ENCODE measurements around the gene PIP5K1B. TPM values are rescaled to one million over a fixed set of nuclear protein-coding genes. Genes with fewer than 3 reads are reported as not detected.

The PIP5K1B gene
- total and polyA plus RNA-seq, 2 donors (not counting 3 experiments of a cell fraction or from before 2014, with no cell fraction given), result 0.27 TPM; not detected in 1

DNA sequence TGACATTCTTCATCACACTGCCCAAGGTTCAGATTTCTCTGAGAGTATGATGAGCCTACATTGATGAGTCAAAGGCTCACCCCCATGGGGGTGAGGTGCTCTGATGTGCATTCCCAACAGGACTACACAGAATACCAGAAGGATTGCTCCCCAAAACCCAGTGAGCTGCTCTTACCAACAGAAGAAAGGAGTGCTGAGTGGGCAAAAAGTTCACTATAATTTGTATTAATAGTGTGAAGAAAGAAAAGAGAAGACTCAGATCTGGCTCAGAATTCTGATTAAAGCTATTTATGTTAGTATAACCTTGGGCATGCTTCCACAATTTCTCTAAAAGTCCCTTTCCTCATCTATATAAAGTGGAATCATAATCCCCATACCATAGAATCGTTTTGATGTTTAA, 262.8 kb downstream of the PIP5K1B start:
- no peak overlapping the region for H2AFZ ChIP-seq (ENCODE audit: low read depth, low read length)
- POLR2A ChIA-PET, result no interaction called here
- FAIRE-seq (no peak), DNase-seq (ENCODE audit: low read depth, low spot score) (no peak)
- H3K4me1 ChIP-seq (ENCODE audit: control insufficient read depth, extremely low read depth, insufficient read depth, low read length), result no peaks in the 10 kb centered on the region
- no peaks in the 10 kb centered on the region for H3K36me3 ChIP-seq (ENCODE audit: control insufficient read depth in 2 of 2, extremely low read depth in 1 of 2, insufficient read depth in 2 of 2, low read length in 2 of 2)
- H4K20me1 ChIP-seq (replicated peaks; ENCODE audit: control insufficient read depth, extremely low read depth, insufficient read depth, low read length), result no peaks in the 10 kb centered on the region
- no peaks in the 10 kb centered on the region for H3K79me2 ChIP-seq (ENCODE audit: control insufficient read depth, insufficient read depth, low read length)
- H3K4me2 ChIP-seq (ENCODE audit: insufficient read depth, low read length), result no peak overlapping the region
- no peak overlapping the region for H3K27ac ChIP-seq (ENCODE audit: insufficient read depth, low read depth, low read length)
- no TSS peak for BruUV-seq (replicated peaks)
- H3K9ac ChIP-seq (replicated peaks; ENCODE audit: extremely low read depth, insufficient read depth, low read length), result no peak overlapping the region
- no peaks in the 10 kb centered on the region for H3K27me3 ChIP-seq (ENCODE audit: control insufficient read depth in 2 of 2, insufficient read depth in 2 of 2, low read length in 2 of 2)
- dilution Hi-C loops (cut with MboI; ENCODE audit: extremely low pct_ligation_motif_present, low sequenced_read_pairs), result no loop called here
- intact Hi-C loops (cut with micrococcal nuclease), result no loop called here
- H3K4me3 ChIP-seq (replicated peaks in 1 of 3; ENCODE audit: insufficient read depth in 1 of 3, low read depth in 1 of 3, low read length in 3 of 3), result no peak overlapping the region
- TF ChIP-seq FOS (IDR thresholded peaks at IDR 0.05; ENCODE audit: borderline replicate concordance, insufficient read depth, low read length) (no peak), GATA2 (IDR thresholded peaks at IDR 0.05; ENCODE audit: insufficient read depth, insufficient read length, low read depth, low read length) (no peak)
- TF ChIP-seq, protein P1, sequence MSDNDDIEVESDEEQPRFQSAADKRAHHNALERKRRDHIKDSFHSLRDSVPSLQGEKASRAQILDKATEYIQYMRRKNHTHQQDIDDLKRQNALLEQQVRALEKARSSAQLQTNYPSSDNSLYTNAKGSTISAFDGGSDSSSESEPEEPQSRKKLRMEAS (IDR thresholded peaks at IDR 0.05; ENCODE audit: insufficient read depth, insufficient read length), result no peak
- CTCF ChIA-PET, result interaction anchor here (0.7 to 1.0 kb wide), 2 partner anchors 13 to 278 kb away, joined by 3 to 5 read pairs; no protein-coding TSS in a partner anchor
- H3K9me1 ChIP-seq (replicated peaks; ENCODE audit: control insufficient read depth, extremely low read depth, insufficient read depth, low read length), result no peaks in the 10 kb centered on the region
- H3K9me3 ChIP-seq (replicated peaks; ENCODE audit: control insufficient read depth, insufficient read depth, low read length), result no peaks in the 10 kb centered on the region

DNA sequence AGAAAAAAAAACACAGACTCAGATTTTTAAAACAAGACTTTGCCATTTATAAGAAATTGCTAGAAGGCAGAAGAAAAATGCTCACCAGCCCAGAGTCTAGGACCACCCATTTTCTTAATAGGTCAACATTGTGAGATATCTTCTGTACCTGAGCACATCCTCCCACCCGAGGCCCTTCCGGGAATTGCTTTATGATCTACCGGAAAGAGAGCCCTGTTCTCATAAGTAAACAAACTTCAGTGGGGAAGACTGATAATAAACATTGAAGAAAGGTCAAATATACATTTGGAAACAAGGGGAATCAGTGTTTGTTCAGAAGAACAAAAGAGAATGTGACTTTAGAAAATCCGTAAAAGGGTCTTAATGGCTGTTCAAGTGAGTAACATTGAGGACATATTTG, 264.5 kb downstream of the PIP5K1B start:
- TF ChIP-seq POLR2AphosphoS5 (IDR thresholded peaks at IDR 0.05; ENCODE audit: insufficient read depth, low read depth, low read length) (no peak), POLR2A (IDR thresholded peaks at IDR 0.05; ENCODE audit: low read depth, low read length) (no peak), FOS (IDR thresholded peaks at IDR 0.05; ENCODE audit: borderline replicate concordance, insufficient read depth, low read length) (no peak), CTCF (IDR thresholded peaks at IDR 0.05; ENCODE audit: extremely low read depth in 1 of 2, insufficient read depth in 1 of 2, low read depth in 1 of 2, low read length in 2 of 2) (no peak), GATA2 (IDR thresholded peaks at IDR 0.05; ENCODE audit: insufficient read depth, insufficient read length, low read depth, low read length) (no peak), MYC (IDR thresholded peaks at IDR 0.05; ENCODE audit: low read depth, low read length) (no peak), EZH2 (IDR thresholded peaks at IDR 0.05; ENCODE audit: borderline replicate concordance, low read depth, low read length, severe bottlenecking) (no peak), JUN (IDR thresholded peaks at IDR 0.05; ENCODE audit: borderline replicate concordance, insufficient read depth, insufficient read length, low read depth) (no peak)
- TF ChIP-seq, protein P1 (IDR thresholded peaks at IDR 0.05; ENCODE audit: insufficient read depth, insufficient read length), result no peak
- no peak overlapping the region for H2AFZ ChIP-seq (ENCODE audit: low read depth, low read length)
- FAIRE-seq (no peak), DNase-seq (ENCODE audit: low read depth, low spot score) (no peak)
- H3K79me2 ChIP-seq (ENCODE audit: control insufficient read depth, insufficient read depth, low read length), result no peaks in the 10 kb centered on the region
- dilution Hi-C loops (cut with MboI; ENCODE audit: extremely low pct_ligation_motif_present, low sequenced_read_pairs) (no loop called here), intact Hi-C loops (cut with micrococcal nuclease) (no loop called here)
- no peaks in the 10 kb centered on the region for H3K9me3 ChIP-seq (replicated peaks; ENCODE audit: control insufficient read depth, insufficient read depth, low read length)
- no peak overlapping the region for H3K4me3 ChIP-seq (replicated peaks in 1 of 3; ENCODE audit: insufficient read depth in 1 of 3, low read depth in 1 of 3, low read length in 3 of 3)
- ChIA-PET CTCF (no interaction called here), POLR2A (no interaction called here)
- no peak overlapping the region for H3K27ac ChIP-seq (ENCODE audit: insufficient read depth, low read depth, low read length)
- no peaks in the 10 kb centered on the region for H3K27me3 ChIP-seq (ENCODE audit: control insufficient read depth in 2 of 2, insufficient read depth in 2 of 2, low read length in 2 of 2)
- BruUV-seq (replicated peaks), result no TSS peak
- no peak overlapping the region for H3K4me2 ChIP-seq (ENCODE audit: insufficient read depth, low read length)
- no peaks in the 10 kb centered on the region for H4K20me1 ChIP-seq (replicated peaks; ENCODE audit: control insufficient read depth, extremely low read depth, insufficient read depth, low read length)
- no peaks in the 10 kb centered on the region for H3K4me1 ChIP-seq (ENCODE audit: control insufficient read depth, extremely low read depth, insufficient read depth, low read length)
- H3K9ac ChIP-seq (replicated peaks; ENCODE audit: extremely low read depth, insufficient read depth, low read length), result no peak overlapping the region
- no peaks in the 10 kb centered on the region for H3K9me1 ChIP-seq (replicated peaks; ENCODE audit: control insufficient read depth, extremely low read depth, insufficient read depth, low read length)
- H3K36me3 ChIP-seq (ENCODE audit: control insufficient read depth in 2 of 2, extremely low read depth in 1 of 2, insufficient read depth in 2 of 2, low read length in 2 of 2), result no peaks in the 10 kb centered on the region
